ENCODE measurements around the gene OR10K2. TPM values are rescaled to one million over a fixed set of nuclear protein-coding genes. Genes with fewer than 3 reads are reported as not detected.

The OR10K2 gene
- total and polyA plus RNA-seq, 8 donors, result not detected

DNA sequence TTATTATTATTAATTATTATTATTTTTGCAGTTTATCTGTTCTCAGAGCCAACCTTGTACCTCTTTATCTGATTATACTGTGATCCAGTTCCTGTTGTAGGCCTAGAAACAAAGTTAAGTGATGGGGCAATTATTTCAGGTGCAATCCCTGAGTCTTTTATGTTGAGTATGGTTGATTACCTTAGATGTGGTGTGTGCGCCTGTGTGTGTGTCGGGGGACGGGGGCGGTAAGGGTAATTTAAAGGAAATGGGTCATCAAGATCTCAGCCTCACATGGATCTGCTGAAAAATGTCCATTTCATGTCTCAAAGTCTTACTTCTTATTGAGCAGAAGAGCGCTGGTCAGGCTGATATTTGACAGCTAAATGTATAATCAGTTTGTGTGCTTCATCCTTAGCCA, 18.9 kb downstream of the OR10K2 start:
- no peaks in the 10 kb centered on the region for H3K4me1 ChIP-seq
- intact Hi-C loops (cut with DNase I; ENCODE audit: low total_unique reads), result no loop called here
- H3K27me3 ChIP-seq, result no peaks in the 10 kb centered on the region
- 72 to 88% (median 77%) methylated on average over 5 of the region's 5 CpGs for WGBS, 5 donors
- TF ChIP-seq POLR2AphosphoS5 (IDR thresholded peaks at IDR 0.05) (no peak), EP300 (IDR thresholded peaks at IDR 0.05) (no peak), POLR2A (IDR thresholded peaks at IDR 0.05) (no peak), CTCF (IDR thresholded peaks at IDR 0.05) (no peak)
- no peak overlapping the region for H3K4me3 ChIP-seq
- no peak for DNase-seq
- no peak overlapping the region for H3K27ac ChIP-seq
- H3K9me3 ChIP-seq, result no peaks in the 10 kb centered on the region
- H3K36me3 ChIP-seq, result no peaks in the 10 kb centered on the region

- intact Hi-C loops (cut with DNase I; ENCODE audit: low total_unique reads), result no loop called here
- no peak overlapping the region for H3K4me3 ChIP-seq
- TF ChIP-seq CTCF (IDR thresholded peaks at IDR 0.05), result no peak
- no peak for TF ChIP-seq POLR2A (IDR thresholded peaks at IDR 0.05)
- no peak for TF ChIP-seq POLR2AphosphoS5 (IDR thresholded peaks at IDR 0.05)
- no peak for TF ChIP-seq EP300 (IDR thresholded peaks at IDR 0.05)
- no peaks in the 10 kb centered on the region for H3K36me3 ChIP-seq
- no peak overlapping the region for H3K27ac ChIP-seq
- no peak for DNase-seq
- H3K27me3 ChIP-seq, result no peaks in the 10 kb centered on the region
- no peaks in the 10 kb centered on the region for H3K9me3 ChIP-seq
- H3K4me1 ChIP-seq, result no peaks in the 10 kb centered on the region
- 70 to 83% (median 76%) methylated on average over 3 of the region's 3 CpGs for WGBS, 5 donors
Observed at GRCh38 chr1:158400871-158401270, 25.2 kb downstream of the OR10K2 start.

DNA sequence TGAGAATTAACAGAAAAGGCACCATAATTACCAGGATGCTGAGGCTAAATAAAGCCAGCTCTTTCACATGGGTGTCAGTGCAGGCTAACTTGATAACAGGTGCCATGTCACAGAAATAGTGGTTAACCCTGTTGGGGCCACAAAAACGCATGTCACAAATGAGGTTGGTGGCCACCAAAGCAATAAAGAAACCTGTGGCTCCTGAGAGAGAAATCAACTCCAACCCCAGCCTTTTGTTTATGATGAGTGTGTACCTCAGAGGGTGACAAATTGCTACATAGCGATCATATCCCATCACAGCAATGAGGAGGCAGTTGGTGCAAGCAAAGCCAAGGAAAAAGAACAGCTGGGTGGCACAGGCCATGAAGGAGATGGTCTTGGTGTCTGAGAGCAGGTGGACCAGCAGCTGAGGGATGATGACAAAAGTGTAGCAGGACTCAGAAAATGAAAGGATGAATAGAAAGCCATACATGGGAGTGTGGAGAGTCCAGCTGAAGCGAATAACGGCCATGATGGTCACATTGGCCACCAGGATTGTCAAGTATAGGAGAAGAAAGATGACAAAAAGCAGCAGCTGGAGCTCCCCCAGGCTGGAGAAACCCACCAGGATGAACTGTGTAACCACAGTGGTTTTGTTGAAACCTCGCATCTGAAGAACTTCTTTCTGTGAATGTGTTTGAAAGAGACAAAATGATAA, 27.1 kb downstream of the OR10K2 start, which contains the start of gene OR10T2:
Gene OR10T2, minus strand, starts transcription at position 649 of the 697 bp plus-strand sequence. Its CDS starts 0 bp downstream, at position 649.
- Histone ChIP-seq H3K9me3 (no peaks in the 10 kb centered on the region), H3K36me3 (no peaks in the 10 kb centered on the region), H3K4me3 (no peak within 1 kb of the TSS), H3K27me3 (no peaks in the 10 kb centered on the region), H3K4me1 (no peaks in the 10 kb centered on the region), H3K27ac (no peak within 1 kb of the TSS)
- intact Hi-C loops (cut with DNase I; ENCODE audit: low total_unique reads), result no loop called here
- TF ChIP-seq EP300 (IDR thresholded peaks at IDR 0.05), result no peak
- WGBS, 5 donors, result 68 to 84% (median 76%) methylated on average over 5 of the region's 5 CpGs
- no peak for DNase-seq

DNA sequence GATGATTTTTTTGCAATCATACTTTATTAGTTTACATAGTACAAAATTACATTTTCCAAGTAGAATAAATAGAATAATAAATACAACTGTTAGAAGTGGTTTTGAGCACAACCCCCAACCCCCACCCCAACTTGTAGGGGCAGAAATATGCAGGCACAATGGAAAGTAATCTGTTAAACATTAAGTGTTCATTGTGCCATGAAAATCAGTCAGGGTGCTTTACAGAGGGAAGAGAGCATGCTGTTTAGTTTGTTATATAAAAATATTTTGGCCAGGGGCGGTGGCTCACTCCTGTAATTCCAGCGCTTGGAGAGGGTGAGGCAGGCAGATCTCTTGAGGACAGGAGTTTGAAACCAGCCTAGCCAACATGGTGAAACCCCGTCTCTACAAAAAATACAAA, 29.4 kb downstream of the OR10K2 start:
- H3K4me1 ChIP-seq, result no peaks in the 10 kb centered on the region
- 85 to 94% (median 91%) methylated on average over 3 of the region's 3 CpGs for WGBS, 5 donors
- TF ChIP-seq POLR2AphosphoS5 (IDR thresholded peaks at IDR 0.05) (no peak), CTCF (IDR thresholded peaks at IDR 0.05) (no peak), EP300 (IDR thresholded peaks at IDR 0.05) (no peak), POLR2A (IDR thresholded peaks at IDR 0.05) (no peak)
- no peak overlapping the region for H3K4me3 ChIP-seq
- H3K9me3 ChIP-seq, result no peaks in the 10 kb centered on the region
- H3K27ac ChIP-seq, result no peak overlapping the region
- intact Hi-C loops (cut with DNase I; ENCODE audit: low total_unique reads), result no loop called here
- H3K36me3 ChIP-seq, result no peaks in the 10 kb centered on the region
- DNase-seq, result no peak
- no peaks in the 10 kb centered on the region for H3K27me3 ChIP-seq

DNA sequence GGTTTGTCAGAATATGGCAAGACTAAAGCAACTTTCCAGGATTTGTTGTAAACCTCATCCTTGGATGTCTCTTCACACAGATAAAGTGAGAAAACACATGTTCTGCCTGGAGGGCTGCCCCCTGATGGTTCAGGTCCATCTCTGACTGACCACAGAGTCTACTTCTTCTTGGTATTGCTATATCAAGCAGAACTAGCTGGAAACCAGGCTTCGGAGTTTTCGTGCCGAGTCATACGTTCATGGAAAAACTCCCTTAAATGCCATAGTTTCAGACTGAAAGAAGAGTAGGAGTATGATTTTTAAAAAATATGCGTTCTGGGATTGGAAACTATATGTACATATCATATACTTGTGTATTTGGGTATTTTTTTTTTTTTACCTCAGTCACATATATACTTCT, 32.6 kb downstream of the OR10K2 start:
- no peak for DNase-seq
- intact Hi-C loops (cut with DNase I; ENCODE audit: low total_unique reads), result no loop called here
- H3K36me3 ChIP-seq, result no peaks in the 10 kb centered on the region
- H3K9me3 ChIP-seq, result no peaks in the 10 kb centered on the region
- no peak overlapping the region for H3K4me3 ChIP-seq
- H3K27ac ChIP-seq, result no peak overlapping the region
- H3K4me1 ChIP-seq, result no peaks in the 10 kb centered on the region
- H3K27me3 ChIP-seq, result no peaks in the 10 kb centered on the region
- TF ChIP-seq POLR2A (IDR thresholded peaks at IDR 0.05) (no peak), POLR2AphosphoS5 (IDR thresholded peaks at IDR 0.05) (no peak), EP300 (IDR thresholded peaks at IDR 0.05) (no peak), CTCF (IDR thresholded peaks at IDR 0.05) (no peak)
- 88 to 93% (median 92%) methylated on average over 5 of the region's 5 CpGs for WGBS, 5 donors
